Measurements from ENCODE around the gene GAPVD1.
"Not testable (repeated sequence)": the region's sequence is repeated elsewhere in the genome, so short reads cannot be mapped to it uniquely, and the experiment has no call there.

The GAPVD1 gene

GRCh38 chr9:125246261-125246667 is 15.4 kb upstream of the GAPVD1 start:
- DNase-seq = peak; percentile 81

GRCh38 chr9:125254231-125254630 is 7.4 kb upstream of the GAPVD1 start:
- no peak for DNase-seq

GRCh38 chr9:125255781-125256391 is 5.7 kb upstream of the GAPVD1 start:
- DNase-seq = peak; percentile 73

GRCh38 chr9:125258160-125258785 is 3.4 kb upstream of the GAPVD1 start:
- DNase-seq = no peak

GRCh38 chr9:125258832-125259534 is 2.6 kb upstream of the GAPVD1 start:
- DNase-seq = peak; percentile 81

GRCh38 chr9:125260561-125260960 is 1.1 kb upstream of the GAPVD1 start:
- peak; percentile 37 for DNase-seq

- DNase-seq = peak; percentile 72
Observed at GRCh38 chr9:125262294-125262991, 817 bp downstream of the GAPVD1 start.

- not testable (repeated sequence) for DNase-seq
Observed at GRCh38 chr9:125264068-125264467, 2.4 kb downstream of the GAPVD1 start.

GRCh38 chr9:125268394-125269013 is 6.9 kb downstream of the GAPVD1 start:
- no peak for DNase-seq

GRCh38 chr9:125269014-125269397 is 7.4 kb downstream of the GAPVD1 start:
- no peak for DNase-seq

GRCh38 chr9:125271081-125271480 is 9.5 kb downstream of the GAPVD1 start:
- no peak for DNase-seq

- DNase-seq = no peak
Observed at GRCh38 chr9:125272697-125273096, 11.1 kb downstream of the GAPVD1 start.

GRCh38 chr9:125276771-125277170 is 15.1 kb downstream of the GAPVD1 start:
- DNase-seq = no peak

GRCh38 chr9:125277411-125277810 is 15.8 kb downstream of the GAPVD1 start:
- no peak for DNase-seq

- peak; percentile 14 for DNase-seq
Observed at GRCh38 chr9:125280945-125281344, 19.3 kb downstream of the GAPVD1 start.

GRCh38 chr9:125284855-125285254 is 23.2 kb downstream of the GAPVD1 start:
- DNase-seq = peak; percentile 99

- DNase-seq = not testable (repeated sequence)
Observed at GRCh38 chr9:125286935-125287433, 25.4 kb downstream of the GAPVD1 start.

GRCh38 chr9:125293134-125293533 is 31.5 kb downstream of the GAPVD1 start:
- no peak for DNase-seq

- no peak for DNase-seq
Observed at GRCh38 chr9:125295657-125296056, 34.0 kb downstream of the GAPVD1 start.

- no peak for DNase-seq
Observed at GRCh38 chr9:125296843-125297372, 35.3 kb downstream of the GAPVD1 start.

- no peak for DNase-seq
Observed at GRCh38 chr9:125297917-125298316, 36.3 kb downstream of the GAPVD1 start.

GRCh38 chr9:125302241-125302640 is 40.6 kb downstream of the GAPVD1 start:
- no peak for DNase-seq

GRCh38 chr9:125304273-125304672 is 42.6 kb downstream of the GAPVD1 start:
- no peak for DNase-seq
